ENCODE data around the gene PRUNE1.

GRCh38 chr1:150967936-150968335 is 40.3 kb upstream of the PRUNE1 start:
- no peak for TF ChIP-seq ELK1 (IDR thresholded peaks at IDR 0.05; ENCODE audit: borderline replicate concordance, low read depth, low read length)
- TF ChIP-seq CTCF (conservative IDR thresholded peaks at IDR 0.05; ENCODE audit: low read depth, low read length), result no peak
- TF ChIP-seq CHD1 (IDR thresholded peaks at IDR 0.05; ENCODE audit: low read depth, low read length), result no peak
- TF ChIP-seq POLR2A (IDR thresholded peaks at IDR 0.05; ENCODE audit: low read depth, low read length), result no peak
- TF ChIP-seq FOS (IDR thresholded peaks at IDR 0.05; ENCODE audit: low read depth, low read length), result no peak
- TF ChIP-seq RAD21 (IDR thresholded peaks at IDR 0.05; ENCODE audit: low read length), result no peak
- no peak for TF ChIP-seq RCOR1 (IDR thresholded peaks at IDR 0.05; ENCODE audit: insufficient replicate concordance, low read length)
- no peak for TF ChIP-seq MAZ (IDR thresholded peaks at IDR 0.05; ENCODE audit: borderline replicate concordance, low read depth, low read length)
- no peak for TF ChIP-seq RFX5 (IDR thresholded peaks at IDR 0.05; ENCODE audit: low read depth, low read length)
- no peak for TF ChIP-seq CEBPB (IDR thresholded peaks at IDR 0.05; ENCODE audit: low read depth, low read length)

Data from IMR-90 (cell line).